IPS DF 6.9 (cell line): ENCODE data around the gene IL31.
"Not testable (repeated sequence)": the region's sequence is repeated elsewhere in the genome, so short reads cannot be mapped to it uniquely, and the experiment has no call there.

Experiments used
- DNase-seq: peaks from one replicate; pipeline ENCODE4 v3.0.0-alpha.2; 2013; ENCODE audit warnings: low read depth, low spot score
- H3K27ac ChIP-seq: one replicate; pipeline ENCODE4 v1.5.1; 2013; ENCODE audit warnings: low read length, control low read depth
- H3K27me3 ChIP-seq: 2 replicates; pipeline ENCODE4 v1.6.1; 2013; ENCODE audit warnings: mild to moderate bottlenecking, low read length; ENCODE audit not compliant: control insufficient read depth, insufficient read depth
- H3K36me3 ChIP-seq: 2 replicates; pipeline ENCODE4 v1.6.1; 2013; ENCODE audit warnings: low read length; ENCODE audit not compliant: control insufficient read depth, insufficient read depth
- H3K4me1 ChIP-seq: 2 replicates; pipeline ENCODE4 v1.6.1; 2013; ENCODE audit warnings: low read length; ENCODE audit not compliant: control insufficient read depth, insufficient read depth
- H3K4me3 ChIP-seq: 2 replicates; pipeline ENCODE4 v1.5.1; 2013; ENCODE audit warnings: mild to moderate bottlenecking, low read length
- H3K9me3 ChIP-seq: 2 replicates; pipeline ENCODE4 v1.6.1; 2013; ENCODE audit warnings: low read length, inconsistent platforms; ENCODE audit not compliant: control insufficient read depth, insufficient read depth
- WGBS: extraction: QIAGEN DNeasy Blood & Tissue Kit; methylation state at CpG from one replicate; pipeline ENCODE4 v1.1.7; 2013; ENCODE audit warnings: mixed read lengths, missing lambda C conversion rate; ENCODE audit not compliant: insufficient read length, insufficient coverage; 5-methylcytosine and 5-hydroxymethylcytosine counted together

Gene IL31

DNA sequence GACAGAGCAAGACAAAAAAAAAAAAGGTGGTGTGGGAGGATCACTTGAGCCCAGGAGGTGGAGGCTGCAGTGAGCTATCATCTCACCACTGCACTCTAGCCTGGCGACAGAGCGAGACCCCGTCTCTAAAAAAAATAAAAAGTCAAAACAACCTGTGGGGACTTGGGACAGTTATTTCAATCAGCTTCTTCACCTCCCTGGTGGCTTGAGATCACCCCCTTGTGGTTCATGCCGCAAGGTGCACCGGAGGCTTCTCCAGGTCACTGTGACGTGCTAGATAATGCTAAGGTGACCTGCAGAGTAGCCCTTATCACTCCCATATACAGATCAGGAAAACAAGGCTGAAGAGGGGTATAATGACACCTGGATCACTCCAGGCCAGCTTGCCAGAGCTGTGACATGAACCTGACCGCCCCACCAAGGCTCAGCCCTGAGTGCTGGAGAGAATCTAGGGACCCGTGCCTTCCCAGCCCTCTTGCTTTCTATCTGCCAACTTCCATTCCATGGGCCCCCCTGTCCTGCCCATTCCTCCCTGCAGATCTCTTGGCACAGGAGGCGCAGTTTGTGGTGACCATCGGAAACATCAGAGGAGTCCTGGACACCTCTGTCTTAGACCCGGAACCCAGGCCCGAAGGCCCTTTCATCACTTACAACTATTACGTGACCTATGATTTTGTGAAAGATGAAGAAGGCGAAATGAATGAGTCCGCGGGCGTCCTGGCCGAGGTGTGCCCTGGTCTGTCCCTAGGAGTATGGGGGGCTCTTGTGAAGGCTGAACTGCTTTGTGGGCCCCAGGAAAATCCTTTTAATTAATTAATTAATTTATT, 17.0 kb upstream of the IL31 start:
- DNase-seq, result peak; percentile 57
- Histone ChIP-seq H3K36me3 (peaks cover 2% of the 10 kb centered on the region; the same call in 1 of the 2 replicates), H3K27ac (no peak overlapping the region), H3K4me3 (no peak overlapping the region), H3K27me3 (no peaks in the 10 kb centered on the region), H3K4me1 (no peaks in the 10 kb centered on the region), H3K9me3 (no peaks in the 10 kb centered on the region)
- no CpG with 5 or more reads among the region's 18 CpGs for whole genome bisulfite sequencing

DNA sequence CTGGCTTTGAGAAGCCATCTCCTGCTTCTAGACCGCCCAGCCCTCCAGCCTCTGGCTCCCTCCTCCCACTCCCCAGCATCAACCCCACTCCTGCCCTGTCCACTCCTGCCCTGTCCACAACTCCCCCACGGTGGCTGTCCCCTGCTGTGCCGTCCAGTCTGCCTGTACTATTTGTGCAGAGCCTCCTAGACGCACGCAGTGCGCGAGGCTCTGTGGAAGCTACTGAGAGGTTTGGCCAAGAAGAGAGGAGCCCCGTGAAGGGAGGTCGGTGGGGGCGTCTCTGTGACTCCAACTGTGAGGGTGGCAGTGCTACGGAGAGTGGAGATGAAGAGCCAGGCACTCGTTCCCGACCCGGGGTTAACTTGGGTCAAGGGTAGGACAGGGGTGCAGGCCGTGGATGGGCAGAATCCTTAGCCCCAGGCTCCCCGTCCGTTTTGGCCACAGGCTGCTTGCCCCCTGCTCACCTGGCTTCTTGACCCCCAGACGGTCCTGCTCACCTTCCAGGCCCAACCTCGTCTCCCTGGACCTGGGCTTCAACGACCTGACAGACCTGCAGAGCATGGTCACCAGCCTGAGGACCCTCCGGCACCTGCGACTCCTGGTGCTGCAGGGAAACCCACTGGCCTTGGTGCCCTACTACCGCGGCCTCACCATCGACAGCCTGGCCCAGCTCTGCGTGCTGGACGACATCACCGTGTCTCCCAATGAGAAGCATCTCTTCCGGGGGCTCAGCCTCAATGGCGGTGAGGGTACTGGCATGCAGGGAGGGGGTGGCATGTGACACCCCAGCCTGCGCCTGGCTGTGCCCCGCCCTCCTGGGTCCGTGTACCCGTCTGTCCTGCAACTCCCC, 15.8 kb upstream of the IL31 start:
- H3K4me1 ChIP-seq, result no peaks in the 10 kb centered on the region
- H3K27ac ChIP-seq, result no peak overlapping the region
- WGBS, result no CpG with 5 or more reads among the region's 34 CpGs

DNA sequence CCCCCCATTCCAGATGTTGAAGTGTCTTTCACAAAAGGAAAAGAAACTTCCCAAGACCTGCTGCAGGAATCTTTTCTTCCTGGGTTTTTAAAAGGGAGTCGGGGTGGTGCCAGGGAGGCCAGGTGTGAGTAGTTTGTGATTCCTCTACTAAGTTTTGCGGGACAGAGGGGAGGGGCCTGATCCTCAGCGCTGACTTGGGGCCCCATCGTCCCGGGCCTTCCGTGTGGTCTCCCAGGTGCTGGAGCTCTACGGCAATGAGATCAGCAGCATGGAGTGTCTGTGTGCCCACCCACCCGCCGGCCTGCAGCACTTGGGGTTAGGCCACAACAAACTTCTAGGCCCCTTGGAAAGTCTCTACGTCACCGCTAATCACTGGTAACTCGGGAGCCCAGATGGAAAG, 13.4 kb upstream of the IL31 start:
- WGBS, result no CpG with 5 or more reads among the region's 12 CpGs
- H3K27ac ChIP-seq, result no peak overlapping the region
- 0 out of 2 replicates have a peak, but pooled peaks cover 1% of the 10 kb centered on the region for H3K4me1 ChIP-seq
- no peaks in the 10 kb centered on the region; the same call in 1 of the 2 replicates for H3K27me3 ChIP-seq
- no peaks in the 10 kb centered on the region for H3K9me3 ChIP-seq
- DNase-seq, result no peak
- no peak overlapping the region for H3K4me3 ChIP-seq
- H3K36me3 ChIP-seq, result peaks cover 2% of the 10 kb centered on the region; the same call in 1 of the 2 replicates

More for the DNA sequence above, 15.8 kb upstream of the IL31 start:
- Histone ChIP-seq H3K36me3 (peaks cover 2% of the 10 kb centered on the region; the same call in 1 of the 2 replicates), H3K9me3 (no peaks in the 10 kb centered on the region), H3K27me3 (no peaks in the 10 kb centered on the region), H3K4me3 (no peak overlapping the region)
- DNase-seq, result no peak

DNA sequence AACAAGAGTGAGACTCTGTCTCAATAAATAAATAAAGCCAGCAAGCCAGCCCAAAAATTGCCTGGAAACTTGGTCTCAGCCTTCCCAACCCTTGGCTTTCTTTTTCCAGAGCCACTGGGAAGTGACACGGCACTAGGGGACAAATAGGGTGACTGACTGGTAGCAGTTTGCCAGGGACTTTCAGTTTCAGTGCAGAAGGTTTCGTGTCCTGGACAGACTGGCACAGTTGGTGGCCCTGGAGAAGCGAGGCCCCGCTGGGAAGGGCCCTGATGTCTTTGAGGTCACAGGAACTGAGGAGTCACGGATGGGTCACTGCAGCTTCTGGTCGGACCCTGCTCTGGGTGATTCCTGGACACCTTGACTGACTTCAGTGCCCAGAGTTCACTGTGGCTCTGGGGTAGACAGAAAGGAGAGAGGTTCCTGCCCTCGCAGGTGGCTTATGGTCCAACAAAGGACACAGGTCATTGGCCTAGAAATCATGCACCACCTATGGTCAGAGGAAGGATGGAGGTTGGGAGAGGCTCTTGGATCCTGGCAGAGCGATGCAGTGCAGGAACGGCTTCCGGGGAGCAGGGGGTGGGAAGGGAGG, 11.6 kb upstream of the IL31 start:
- no peak for DNase-seq
- H3K9me3 ChIP-seq, result no peaks in the 10 kb centered on the region
- 0 out of 2 replicates have a peak, but pooled peaks cover 1% of the 10 kb centered on the region for H3K4me1 ChIP-seq
- peaks cover 2% of the 10 kb centered on the region; the same call in 1 of the 2 replicates for H3K36me3 ChIP-seq
- no peak overlapping the region for H3K4me3 ChIP-seq
- no peaks in the 10 kb centered on the region; the same call in 1 of the 2 replicates for H3K27me3 ChIP-seq
- H3K27ac ChIP-seq, result no peak overlapping the region
- no CpG with 5 or more reads among the region's 10 CpGs for WGBS

DNA sequence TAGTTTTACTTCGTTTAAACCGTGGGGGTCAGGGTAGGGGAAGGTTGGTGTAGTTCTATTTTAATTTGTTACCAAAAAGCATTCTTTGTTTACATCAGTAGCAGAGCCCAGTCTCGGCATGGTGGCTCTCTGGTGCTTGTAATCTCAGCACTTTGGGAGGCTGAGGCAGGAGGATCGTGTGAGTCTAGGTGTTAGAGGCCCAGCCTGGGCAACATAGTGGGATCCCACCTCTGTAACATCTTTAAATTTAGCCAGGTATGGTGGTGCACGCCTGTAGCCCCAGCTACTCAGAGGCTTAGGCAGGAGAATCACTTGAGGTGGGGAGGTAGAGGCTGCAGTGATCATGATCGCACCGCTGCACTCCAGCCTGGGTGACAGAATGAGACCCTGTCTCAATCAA, 11.1 kb upstream of the IL31 start:
- no CpG with 5 or more reads among the region's 7 CpGs for WGBS
- Histone ChIP-seq H3K4me3 (no peak overlapping the region), H3K9me3 (no peaks in the 10 kb centered on the region), H3K27ac (no peak overlapping the region), H3K27me3 (no peaks in the 10 kb centered on the region; the same call in 1 of the 2 replicates), H3K36me3 (peaks cover under 1% of the 10 kb centered on the region; the same call in 1 of the 2 replicates), H3K4me1 (0 out of 2 replicates have a peak, but pooled peaks cover 1% of the 10 kb centered on the region)
- DNase-seq, result no peak

DNA sequence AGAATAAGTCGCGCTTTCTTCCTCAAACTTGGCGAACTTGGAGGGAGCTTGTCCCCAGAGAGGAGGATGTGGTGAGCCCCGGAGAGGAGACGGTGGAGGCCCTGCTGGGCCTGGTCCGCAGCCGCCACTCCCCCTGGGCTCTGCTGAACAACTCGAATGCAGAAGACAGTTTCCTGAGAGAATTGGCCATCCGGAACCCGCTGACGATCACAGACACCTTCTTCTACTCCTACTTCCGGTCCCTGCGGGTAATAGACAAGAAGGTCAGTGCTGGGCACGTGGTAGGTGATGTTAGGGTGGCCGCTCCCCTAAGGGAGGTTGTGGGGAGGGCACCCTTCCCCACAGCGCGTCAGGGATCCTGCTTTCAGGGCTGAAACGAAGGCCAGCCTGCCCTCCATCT, 10.5 kb upstream of the IL31 start:
- 0 out of 2 replicates have a peak, but pooled peaks cover 1% of the 10 kb centered on the region for H3K4me1 ChIP-seq
- no peaks in the 10 kb centered on the region for H3K9me3 ChIP-seq
- no peak for DNase-seq
- no peak overlapping the region for H3K27ac ChIP-seq
- no peaks in the 10 kb centered on the region for H3K36me3 ChIP-seq
- no peaks in the 10 kb centered on the region; the same call in 1 of the 2 replicates for H3K27me3 ChIP-seq
- no CpG with 5 or more reads among the region's 18 CpGs for WGBS
- no peak overlapping the region for H3K4me3 ChIP-seq

DNA sequence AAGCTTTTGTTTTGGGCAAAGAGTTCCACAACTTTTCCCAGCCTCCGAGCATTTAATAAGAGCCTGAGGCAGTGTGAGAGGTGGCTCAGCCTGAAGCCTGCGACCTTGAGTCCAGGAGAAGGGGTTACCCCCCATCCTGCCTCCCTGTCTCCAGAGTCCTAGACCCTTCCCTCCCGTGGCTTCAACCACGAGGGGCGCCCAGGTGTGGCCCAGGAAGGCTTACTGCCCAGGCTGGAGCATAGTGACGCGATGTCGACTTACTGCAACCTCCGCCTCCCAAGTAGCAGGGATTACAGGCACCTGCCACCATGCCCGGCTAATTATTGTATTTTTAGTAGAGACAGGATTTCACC, 9.5 kb upstream of the IL31 start:
- no CpG with 5 or more reads among the region's 10 CpGs for WGBS
- Histone ChIP-seq H3K9me3 (no peaks in the 10 kb centered on the region), H3K27ac (no peak overlapping the region), H3K36me3 (no peaks in the 10 kb centered on the region), H3K4me3 (peak overlapping the region; percentile 44; the same call in 1 of the 2 replicates), H3K4me1 (0 out of 2 replicates have a peak, but pooled peaks cover 1% of the 10 kb centered on the region), H3K27me3 (no peaks in the 10 kb centered on the region; the same call in 1 of the 2 replicates)
- DNase-seq, result no peak

DNA sequence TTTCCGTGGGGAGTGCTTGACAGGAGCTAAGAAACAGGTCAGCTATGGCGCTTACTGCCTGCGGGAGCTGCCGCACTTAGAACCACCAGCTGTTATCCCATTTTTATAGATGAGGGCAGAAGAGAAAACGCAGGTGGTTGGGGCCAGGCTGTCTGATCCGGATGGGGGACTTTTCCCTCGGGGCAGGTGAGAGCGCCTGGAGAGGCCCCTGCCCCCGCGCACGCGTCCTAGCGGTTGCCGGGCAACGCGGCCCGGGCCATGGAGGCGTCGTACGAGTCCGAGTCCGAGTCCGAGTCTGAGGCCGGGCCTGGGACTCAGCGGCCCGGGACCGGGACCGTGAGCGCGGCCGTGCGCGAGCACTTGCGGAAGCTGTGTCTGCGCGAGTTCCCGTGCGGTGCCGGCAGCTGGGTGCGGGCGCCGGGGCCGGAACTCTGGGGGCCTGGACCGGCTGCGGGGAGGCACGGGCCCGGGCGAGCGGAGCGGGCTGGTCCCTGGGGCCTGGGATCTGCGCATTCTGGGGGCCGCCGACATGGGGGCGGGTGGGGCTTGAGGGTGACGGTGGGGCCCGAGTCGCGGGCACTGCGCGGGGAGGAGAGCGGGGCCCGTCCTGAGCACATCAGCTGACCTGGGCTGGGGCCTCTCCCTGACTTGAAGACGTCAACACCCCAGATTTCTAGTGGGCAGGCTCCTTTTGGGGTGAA, 9.0 kb upstream of the IL31 start, which contains the start of gene LRRC43:
Gene LRRC43, plus strand, starts transcription at position 237 of the 701 bp plus-strand sequence. Its CDS starts 22 bp downstream, at position 259.
- Histone ChIP-seq H3K9me3 (no peaks in the 10 kb centered on the region), H3K27ac (no peak within 1 kb of the TSS), H3K27me3 (no peaks in the 10 kb centered on the region; the same call in 1 of the 2 replicates), H3K4me3 (peak within 1 kb of the TSS; percentile 44), H3K36me3 (no peaks in the 10 kb centered on the region), H3K4me1 (0 out of 2 replicates have a peak, but pooled peaks cover 1% of the 10 kb centered on the region)
- WGBS, result no CpG with 5 or more reads among the region's 63 CpGs
- no peak for DNase-seq

DNA sequence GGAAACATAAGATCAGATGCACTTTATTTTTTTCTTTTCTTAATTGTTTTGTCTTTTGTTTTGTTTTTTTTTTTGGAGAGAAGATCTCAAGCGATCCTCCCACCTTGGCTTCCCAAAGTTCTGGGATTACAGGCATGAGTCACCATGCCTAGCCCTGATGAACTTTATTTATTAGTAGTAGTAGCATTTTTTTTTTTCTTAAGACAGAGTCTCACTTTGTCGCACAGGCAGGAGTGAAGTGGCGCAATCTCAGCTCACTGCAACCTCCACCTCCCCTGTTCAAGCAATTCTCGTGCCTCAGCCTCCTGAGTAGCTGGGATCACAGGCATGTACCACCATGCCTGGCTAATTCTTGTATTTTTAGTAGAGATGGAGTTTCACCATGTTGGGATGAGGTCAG, 2.5 kb upstream of the IL31 start:
- WGBS, result no CpG with 5 or more reads among the region's 4 CpGs
- H3K4me3 ChIP-seq, H3K9me3 ChIP-seq, H3K27me3 ChIP-seq, H3K27ac ChIP-seq, H3K36me3 ChIP-seq, DNase-seq, H3K4me1 ChIP-seq: not testable (repeated sequence)
